DMS114 treated with DMSO at 0.1 percent for 48 hours (cell line): Measurements from ENCODE around the gene MLKL.
A peak's percentile ranks its signal among the peaks of the same experiment; 100 is the strongest.
"Not testable (repeated sequence)": the region's sequence is repeated elsewhere in the genome, so short reads cannot be mapped to it uniquely, and the experiment has no call there.

Experiments
- DNase-seq: peaks from one replicate; lab custom pipeline; 2025; ENCODE audit not compliant: unreplicated experiment; lab: John Stamatoyannopoulos, UW

MLKL gene

GRCh38 chr16:74700116-74700437, 585 bp downstream of the MLKL start:
- DNase-seq: no peak

GRCh38 chr16:74699666-74700065, 996 bp downstream of the MLKL start:
- DNase-seq: no peak

DNA sequence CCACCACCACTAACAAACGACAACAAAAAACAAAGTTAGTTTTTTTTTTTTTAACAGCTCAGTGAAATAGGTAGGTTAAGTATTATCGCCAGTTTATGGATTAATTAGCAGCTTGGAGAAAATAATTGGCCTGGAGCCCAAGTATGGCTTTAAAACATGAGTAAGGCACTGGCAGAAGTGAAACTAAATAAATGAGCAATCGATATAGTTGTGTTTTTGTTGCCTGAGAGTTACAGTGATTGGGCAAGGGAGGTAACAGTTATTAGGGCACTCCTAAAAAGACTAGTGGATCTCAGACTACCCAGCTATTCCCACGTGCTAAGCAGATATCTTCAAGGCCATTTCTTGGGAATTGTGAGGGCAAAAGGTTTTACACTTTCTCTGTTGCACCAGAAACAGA, 2.4 kb downstream of the MLKL start:
- DNase-seq: no peak

DNA sequence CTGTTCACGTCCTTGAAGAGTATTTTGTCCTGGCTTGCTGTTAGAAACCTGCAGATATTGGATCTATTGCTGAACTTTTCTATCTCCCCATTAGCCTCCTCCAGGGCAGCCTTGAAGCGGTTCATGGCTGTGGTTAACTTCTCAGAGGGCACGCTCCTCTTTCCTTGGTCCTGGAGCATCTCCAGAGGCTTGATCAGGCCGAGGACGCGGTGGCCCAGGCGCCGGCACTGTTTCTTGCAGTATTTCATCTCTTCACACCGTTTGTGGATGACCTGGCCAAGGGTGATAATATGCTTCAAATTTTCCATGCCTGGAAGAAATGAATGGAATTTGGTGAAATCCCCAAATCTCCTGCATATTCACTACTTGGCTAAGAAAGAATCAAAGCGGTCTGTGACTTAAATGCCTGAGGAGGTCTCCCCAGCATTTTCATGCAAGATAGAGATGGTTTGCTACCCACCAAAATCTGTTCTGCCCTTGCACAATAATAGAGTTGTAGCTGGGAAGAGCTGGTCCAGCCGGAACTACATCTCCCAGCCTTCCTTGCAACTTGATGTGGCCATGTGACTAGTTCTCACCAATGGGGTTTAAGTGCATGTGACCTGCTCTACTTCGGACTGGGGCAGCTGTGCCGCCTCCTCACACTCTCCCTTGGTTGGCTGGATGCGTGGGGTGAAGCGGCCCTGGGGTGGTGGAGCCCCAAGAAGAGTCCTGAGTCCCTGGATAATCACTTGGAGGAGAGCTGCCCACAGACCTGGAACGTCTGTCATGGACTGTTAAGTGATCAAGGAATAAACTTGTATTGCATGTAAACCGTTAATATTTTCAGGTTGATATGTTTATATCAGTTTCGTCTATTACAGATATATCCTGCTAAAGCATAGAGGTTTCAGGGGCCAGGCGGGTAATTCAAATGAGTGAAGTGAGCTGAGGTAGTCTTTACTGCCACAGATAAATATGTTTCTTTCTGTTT, 4.9 kb downstream of the MLKL start:
- peak; percentile 95 for DNase-seq

- no peak for DNase-seq
Observed at GRCh38 chr16:74691093-74691855, 9.4 kb downstream of the MLKL start.

GRCh38 chr16:74682556-74682955, 18.1 kb downstream of the MLKL start:
- DNase-seq: no peak

- no peak for DNase-seq
Observed at GRCh38 chr16:74680681-74681080, 20.0 kb downstream of the MLKL start.

DNA sequence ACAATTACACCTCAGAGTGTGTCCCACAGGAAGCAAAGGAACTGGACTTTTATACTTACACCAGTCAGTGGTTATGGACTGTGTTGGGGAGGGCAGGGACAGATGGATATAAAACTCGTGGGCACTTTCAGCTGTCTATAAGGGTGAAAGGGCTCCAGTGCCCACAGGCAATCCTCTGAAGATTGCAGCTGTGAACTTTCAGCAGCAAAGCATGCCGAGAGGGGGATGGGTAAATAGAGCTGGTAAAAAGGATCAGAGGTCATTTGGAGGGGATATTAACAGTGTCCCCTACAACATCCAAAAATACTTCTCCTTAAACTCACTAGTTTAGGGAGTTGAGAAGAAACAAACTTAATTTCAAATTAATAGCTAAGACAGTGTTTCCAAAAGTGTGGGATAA, 20.7 kb downstream of the MLKL start:
- DNase-seq: no peak

DNA sequence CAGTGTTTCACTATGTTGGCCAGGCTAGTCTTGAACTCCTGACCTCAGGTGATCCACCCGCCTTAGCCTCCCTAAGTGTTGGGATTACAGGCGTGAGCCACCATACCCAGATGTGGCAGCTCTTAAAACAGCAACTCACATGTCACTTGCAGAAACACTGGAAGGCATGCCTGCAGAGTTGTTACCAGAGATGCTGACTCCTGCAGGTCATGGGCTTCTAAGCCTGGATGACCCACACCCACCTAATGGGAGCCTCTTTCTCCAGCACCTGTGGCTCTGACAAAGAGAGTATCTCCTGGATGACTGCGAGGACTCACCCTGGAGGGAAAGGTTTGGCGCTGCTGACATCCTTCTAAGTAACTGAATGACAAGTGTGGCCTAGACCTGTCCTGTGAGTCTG, 22.8 kb downstream of the MLKL start:
- no peak for DNase-seq

DNA sequence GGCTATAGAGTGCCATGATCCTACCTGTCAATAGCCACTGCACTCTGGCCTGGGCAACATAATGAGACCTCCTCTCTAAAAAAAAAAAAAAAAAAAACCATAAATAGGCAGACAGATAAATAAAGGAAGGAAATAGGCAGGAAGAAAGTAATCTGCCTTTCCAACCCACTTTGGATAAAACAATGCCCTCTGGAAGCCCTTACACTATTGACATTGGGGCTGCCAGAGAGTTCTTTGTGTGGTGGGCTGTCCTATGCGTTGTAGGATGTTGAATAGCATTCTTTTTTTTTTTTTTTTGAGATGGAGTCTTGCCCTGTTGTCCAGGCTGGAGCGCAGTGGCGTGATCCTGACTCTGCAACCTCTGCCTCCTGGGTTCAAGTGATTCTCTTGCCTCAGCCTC, 26.8 kb downstream of the MLKL start:
- DNase-seq: no peak

DNA sequence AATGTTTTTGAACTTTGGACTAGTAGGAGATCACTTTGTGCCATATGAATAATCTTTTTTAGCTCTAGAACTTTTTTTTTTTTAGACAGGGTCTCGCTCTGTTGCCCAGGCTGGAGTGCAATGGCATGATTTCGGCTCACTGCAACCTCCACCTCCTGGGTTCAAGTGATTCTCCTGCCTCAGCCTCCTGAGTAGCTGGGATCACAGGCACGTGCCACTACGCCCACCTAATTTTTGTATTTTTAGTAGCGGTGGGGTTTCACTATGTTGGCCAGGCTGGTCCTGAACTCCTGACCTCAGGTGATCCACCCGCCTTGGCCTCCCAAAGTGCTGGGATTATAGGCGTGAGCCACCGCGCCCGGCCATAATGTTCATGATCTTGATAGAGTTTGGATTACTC, 31.8 kb downstream of the MLKL start:
- DNase-seq: not testable (repeated sequence)

GRCh38 chr16:74667255-74667700, 33.4 kb downstream of the MLKL start:
- no peak for DNase-seq

DNA sequence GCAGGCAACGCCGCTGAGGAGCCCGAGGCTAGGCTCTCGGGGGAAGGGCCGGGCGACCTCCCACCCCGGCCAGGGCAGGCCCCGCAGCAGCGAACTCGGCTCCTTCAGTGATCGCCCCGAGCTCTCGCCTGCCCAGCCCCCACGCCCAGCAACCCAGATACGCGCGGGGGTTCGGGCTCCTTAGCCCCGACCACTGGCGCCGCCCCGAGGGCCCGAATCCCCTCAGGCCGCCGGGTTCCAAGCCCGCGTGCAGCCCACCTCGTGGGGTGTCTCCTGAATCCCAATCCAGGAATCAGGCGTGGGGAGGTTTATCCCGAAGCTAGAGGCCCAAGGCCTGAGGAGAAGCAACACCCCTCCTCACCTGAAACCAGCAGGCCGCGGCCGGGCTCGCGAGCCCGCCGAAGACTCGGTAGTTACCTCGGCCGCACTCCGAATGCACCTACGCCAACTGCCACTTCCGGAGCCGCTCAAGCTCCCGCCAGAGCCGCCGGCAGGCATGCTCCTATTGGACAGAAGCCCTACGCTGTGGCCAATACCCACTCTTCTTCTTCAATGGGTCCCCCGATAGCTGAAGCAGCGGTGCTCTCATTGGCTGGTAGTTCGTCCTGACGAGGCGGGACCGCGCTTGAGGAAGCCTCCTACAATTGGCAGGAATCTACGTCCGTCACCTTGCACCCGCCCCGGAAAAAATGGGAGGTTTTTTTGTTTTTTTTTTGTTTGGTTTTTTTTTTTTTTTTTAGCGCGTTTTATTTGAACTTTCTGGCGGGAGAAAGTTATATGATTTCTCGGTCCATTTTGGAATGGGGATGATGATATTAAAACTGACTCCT, 34.0 kb downstream of the MLKL start, which contains the start of gene RFWD3:
RFWD3 (minus strand) TSS at position 453 of the 830 bp plus-strand sequence. CDS start 5,428 bp downstream, outside the sequence.
- peak; percentile 98 for DNase-seq

- DNase-seq: no peak
Observed at GRCh38 chr16:74666010-74666421, 34.6 kb downstream of the MLKL start.

- DNase-seq: no peak
Observed at GRCh38 chr16:74661064-74661463, 39.6 kb downstream of the MLKL start.

- DNase-seq: no peak
Observed at GRCh38 chr16:74660383-74660782, 40.3 kb downstream of the MLKL start.

GRCh38 chr16:74659041-74659440, 41.6 kb downstream of the MLKL start:
- no peak for DNase-seq

- DNase-seq: no peak
Observed at GRCh38 chr16:74657870-74658642, 42.6 kb downstream of the MLKL start.

- no peak for DNase-seq
Observed at GRCh38 chr16:74654536-74655050, 46.1 kb downstream of the MLKL start.

GRCh38 chr16:74652883-74653282, 47.8 kb downstream of the MLKL start:
- DNase-seq: not testable (repeated sequence)
